Stimulated activated naive CD8-positive, alpha-beta T cell treated with anti-CD3 and anti-CD28 coated beads, Interleukin-15, amount 100 ng/mL, for 72 hours (primary cell): ENCODE data around the gene DTNA.
"Not testable (repeated sequence)": the region's sequence is repeated elsewhere in the genome, so short reads cannot be mapped to it uniquely, and the experiment has no call there.

ENCODE experiments used
- ATAC-seq: fragments of 150-1000 bp; cut with Tn5 transposase; 2 replicates; pipeline ENCODE4 v1.10.0; 2021; ENCODE audit warnings: mild to moderate bottlenecking, moderate library complexity
- DNase-seq, 2 donors: peaks; one replicate each; pipeline ENCODE4 v3.0.0; 2021 to 2022
- H3K27ac Mint-ChIP-seq, 2 donors: one replicate each; pipeline ENCODE4 v1.8.0; 2022; ENCODE audit warnings: mild to moderate bottlenecking in 2 of 2, mixed read lengths in 2 of 2, moderate library complexity in 2 of 2
- H3K27me3 Mint-ChIP-seq: one replicate; pipeline ENCODE4 v1.8.0; 2022; ENCODE audit warnings: mixed read lengths
- H3K4me1 Mint-ChIP-seq: one replicate; pipeline ENCODE4 v1.8.0; 2022; ENCODE audit warnings: mild to moderate bottlenecking, mixed read lengths
- H3K4me3 Mint-ChIP-seq, 2 donors: one replicate each; pipeline ENCODE4 v1.8.0; 2022; ENCODE audit warnings: mild to moderate bottlenecking in 2 of 2, mixed read lengths in 2 of 2, moderate library complexity in 1 of 2
- H3K9me3 Mint-ChIP-seq, 2 donors: one replicate each; pipeline ENCODE4 v1.8.0; 2022; ENCODE audit warnings: mixed read lengths in 2 of 2

Gene DTNA

DNA sequence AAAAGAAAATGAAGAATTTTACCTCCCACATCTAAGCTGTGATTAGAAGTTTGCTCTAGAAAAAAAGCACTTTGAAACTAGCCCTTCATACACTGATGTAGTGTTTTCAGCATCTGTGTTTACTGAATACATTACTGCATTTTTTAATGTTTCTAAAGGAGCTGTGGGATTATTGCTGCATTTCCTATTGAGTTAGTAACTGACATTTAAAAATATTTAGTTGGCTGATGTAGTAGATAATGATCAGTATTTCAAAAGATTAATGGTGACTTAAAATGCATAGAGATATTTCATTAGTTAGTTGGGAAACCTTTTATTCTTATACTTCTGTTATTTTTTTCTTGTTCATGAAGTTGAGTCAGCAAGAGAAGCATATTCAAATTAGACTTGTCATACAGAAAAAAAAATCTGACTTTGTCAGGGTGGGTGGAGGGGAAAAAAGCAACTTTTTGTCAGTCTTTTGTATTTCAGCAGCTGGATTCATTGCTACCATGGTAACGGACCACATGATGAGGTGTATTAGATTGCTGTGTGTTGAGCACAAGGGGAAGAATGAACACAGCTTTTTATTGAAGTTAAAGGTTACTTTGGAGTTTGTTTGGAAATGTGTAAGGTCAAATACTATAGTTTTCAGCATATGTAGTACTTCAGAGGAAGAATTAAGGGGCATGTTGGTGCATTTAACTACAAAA is at the start of gene DTNA:
TSS of gene DTNA (plus strand) at position 549 of the 692 bp plus-strand sequence. CDS start 45,679 bp downstream, outside the sequence.
- no peak for DNase-seq

GRCh38 chr18:34660572-34660971 is 49.5 kb upstream of the DTNA start:
- H3K4me3 Mint-ChIP-seq, result no peak overlapping the region
- DNase-seq (no peak), ATAC-seq (no peak)
- no peaks in the 10 kb centered on the region for H3K9me3 Mint-ChIP-seq
- H3K27ac Mint-ChIP-seq, result no peak overlapping the region
- H3K4me1 Mint-ChIP-seq, result no peaks in the 10 kb centered on the region
- H3K27me3 Mint-ChIP-seq, result peaks cover 21% of the 10 kb centered on the region

More for the DNA sequence above, at the start of gene DTNA:
- H3K27me3 Mint-ChIP-seq, result no peaks in the 10 kb centered on the region
- H3K4me1 Mint-ChIP-seq, result no peaks in the 10 kb centered on the region
- H3K27ac Mint-ChIP-seq, result no peak within 1 kb of the TSS
- no peak within 1 kb of the TSS for H3K4me3 Mint-ChIP-seq
- ATAC-seq, result no peak
- no peaks in the 10 kb centered on the region for H3K9me3 Mint-ChIP-seq

- Mint-ChIP-seq H3K27ac (no peak overlapping the region), H3K9me3 (no peaks in the 10 kb centered on the region), H3K4me3 (no peak overlapping the region), H3K27me3 (peaks cover 21% of the 10 kb centered on the region), H3K4me1 (no peaks in the 10 kb centered on the region)
- ATAC-seq (peak; percentile 48), DNase-seq (peak; percentile 2 to 9)
Observed at GRCh38 chr18:34661464-34662087, 48.5 kb upstream of the DTNA start.

DNA sequence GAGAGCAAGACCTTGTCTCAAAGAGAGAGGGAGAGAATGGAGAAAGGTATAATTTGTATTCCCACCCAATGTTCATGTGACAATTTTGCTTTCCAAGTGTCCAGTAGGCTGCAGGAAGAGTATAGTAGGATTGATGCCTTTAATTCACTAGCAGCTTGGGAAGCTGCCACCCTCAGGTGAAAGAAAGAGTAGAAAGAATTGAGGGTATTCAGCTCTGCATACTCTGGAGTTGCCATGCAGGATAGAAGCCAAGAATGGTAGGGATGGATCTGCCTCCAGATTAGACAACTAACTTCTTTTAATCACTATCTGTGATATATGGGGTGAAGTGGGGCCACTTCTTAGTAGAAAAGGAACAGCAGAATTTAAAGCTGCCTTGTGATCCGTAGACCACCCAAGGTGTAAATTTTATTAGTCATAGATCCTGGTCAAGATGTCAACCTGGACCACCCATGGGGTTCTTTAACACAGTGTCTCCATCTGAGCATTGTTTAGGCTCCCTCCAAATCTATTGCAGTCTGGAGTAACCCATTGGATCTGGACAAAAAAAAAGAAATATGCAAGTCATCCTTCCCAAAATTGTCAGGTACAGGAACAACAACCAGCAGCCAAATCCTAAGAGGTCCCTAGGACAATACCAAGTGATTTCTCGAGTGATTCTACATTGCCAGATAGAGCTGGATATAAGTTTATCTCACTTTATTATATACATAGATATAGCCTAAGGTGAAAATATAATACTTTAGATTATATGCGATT is 33.1 kb upstream of the DTNA start:
- no peak overlapping the region for H3K27ac Mint-ChIP-seq
- no peak overlapping the region for H3K4me3 Mint-ChIP-seq
- H3K9me3 Mint-ChIP-seq, result no peaks in the 10 kb centered on the region
- DNase-seq (no peak), ATAC-seq (no peak)
- H3K27me3 Mint-ChIP-seq, result no peaks in the 10 kb centered on the region
- H3K4me1 Mint-ChIP-seq, result no peaks in the 10 kb centered on the region

GRCh38 chr18:34689750-34690149 is 20.3 kb upstream of the DTNA start:
- H3K27ac Mint-ChIP-seq, DNase-seq, H3K4me1 Mint-ChIP-seq, H3K4me3 Mint-ChIP-seq, ATAC-seq: not testable (repeated sequence)
- Mint-ChIP-seq H3K9me3 (peaks cover 4 to 10% of the 10 kb centered on the region in 2 donors), H3K27me3 (peaks cover 27% of the 10 kb centered on the region)

DNA sequence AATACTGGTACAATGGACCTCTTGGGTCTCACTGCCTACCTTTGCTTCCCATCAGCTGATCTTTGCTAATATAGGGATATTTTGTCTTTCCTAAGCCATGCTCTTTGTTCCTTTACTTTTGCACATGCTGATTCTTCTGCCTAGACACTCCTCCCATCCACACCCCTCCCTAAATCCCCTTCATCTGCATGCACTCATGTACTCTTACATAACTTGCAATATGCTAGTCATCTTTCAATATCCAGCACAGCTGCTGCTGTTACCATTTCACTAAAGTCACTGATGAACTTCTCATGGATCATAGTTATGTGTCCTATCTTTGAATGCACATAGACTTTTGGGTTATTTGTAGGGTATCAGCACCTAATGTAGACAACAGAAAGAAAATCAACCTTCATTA is 18.5 kb upstream of the DTNA start:
- DNase-seq (no peak), ATAC-seq (no peak)
- no peaks in the 10 kb centered on the region for H3K4me1 Mint-ChIP-seq
- no peak overlapping the region for H3K4me3 Mint-ChIP-seq
- H3K9me3 Mint-ChIP-seq, result peaks cover 4 to 10% of the 10 kb centered on the region in 2 donors
- H3K27ac Mint-ChIP-seq, result no peak overlapping the region
- H3K27me3 Mint-ChIP-seq, result peaks cover 27% of the 10 kb centered on the region

- no peaks in the 10 kb centered on the region for H3K4me1 Mint-ChIP-seq
- no peak overlapping the region for H3K4me3 Mint-ChIP-seq
- no peak for DNase-seq
- H3K27ac Mint-ChIP-seq, result no peak overlapping the region
- peaks cover 0 to 4% of the 10 kb centered on the region in 2 donors for H3K9me3 Mint-ChIP-seq
- H3K27me3 Mint-ChIP-seq, result peaks cover 15% of the 10 kb centered on the region
- no peak for ATAC-seq
Observed at GRCh38 chr18:34694591-34695165, 15.4 kb upstream of the DTNA start.

GRCh38 chr18:34695310-34695709 is 14.8 kb upstream of the DTNA start:
- peaks cover 15% of the 10 kb centered on the region for H3K27me3 Mint-ChIP-seq
- H3K9me3 Mint-ChIP-seq, result peaks cover 0 to 4% of the 10 kb centered on the region in 2 donors
- no peaks in the 10 kb centered on the region for H3K4me1 Mint-ChIP-seq
- no peak for ATAC-seq
- no peak for DNase-seq
- no peak overlapping the region for H3K4me3 Mint-ChIP-seq
- no peak overlapping the region for H3K27ac Mint-ChIP-seq

GRCh38 chr18:34696671-34697070 is 13.4 kb upstream of the DTNA start:
- DNase-seq, result no peak
- peaks cover 6% of the 10 kb centered on the region for H3K27me3 Mint-ChIP-seq
- no peak overlapping the region for H3K4me3 Mint-ChIP-seq
- no peak overlapping the region for H3K27ac Mint-ChIP-seq
- H3K9me3 Mint-ChIP-seq, result no peaks in the 10 kb centered on the region
- H3K4me1 Mint-ChIP-seq, result no peaks in the 10 kb centered on the region
- ATAC-seq, result no peak

DNA sequence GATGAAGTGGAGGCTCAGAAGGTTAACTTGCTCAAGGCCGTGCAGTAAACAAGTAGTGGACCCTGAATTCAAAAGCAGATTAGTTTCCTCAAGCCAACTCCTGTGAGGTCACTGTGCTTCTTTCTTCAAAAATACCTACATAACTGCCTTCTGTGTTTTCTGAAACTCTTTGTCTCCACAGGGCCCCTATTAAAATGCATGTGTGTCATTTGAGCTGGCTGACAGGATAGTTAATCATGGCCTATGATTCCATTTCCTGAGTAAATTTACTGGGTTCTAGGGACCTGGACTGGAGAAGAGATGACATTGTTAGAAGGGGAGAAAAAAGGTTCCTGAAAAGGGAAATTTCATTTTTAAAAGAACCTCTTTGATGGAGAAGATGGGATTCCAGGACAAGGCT is 12.9 kb upstream of the DTNA start:
- Mint-ChIP-seq H3K4me1 (no peaks in the 10 kb centered on the region), H3K4me3 (no peak overlapping the region), H3K9me3 (no peaks in the 10 kb centered on the region), H3K27ac (no peak overlapping the region), H3K27me3 (peaks cover under 1% of the 10 kb centered on the region)
- DNase-seq (no peak), ATAC-seq (no peak)

GRCh38 chr18:34697891-34698290 is 12.2 kb upstream of the DTNA start:
- H3K4me1 Mint-ChIP-seq, result no peaks in the 10 kb centered on the region
- ATAC-seq (no peak), DNase-seq (no peak)
- H3K4me3 Mint-ChIP-seq, result no peak overlapping the region
- no peaks in the 10 kb centered on the region for H3K27me3 Mint-ChIP-seq
- peak overlapping the region in 1 of 2 donors; percentile 36 for H3K27ac Mint-ChIP-seq
- H3K9me3 Mint-ChIP-seq, result no peaks in the 10 kb centered on the region

DNA sequence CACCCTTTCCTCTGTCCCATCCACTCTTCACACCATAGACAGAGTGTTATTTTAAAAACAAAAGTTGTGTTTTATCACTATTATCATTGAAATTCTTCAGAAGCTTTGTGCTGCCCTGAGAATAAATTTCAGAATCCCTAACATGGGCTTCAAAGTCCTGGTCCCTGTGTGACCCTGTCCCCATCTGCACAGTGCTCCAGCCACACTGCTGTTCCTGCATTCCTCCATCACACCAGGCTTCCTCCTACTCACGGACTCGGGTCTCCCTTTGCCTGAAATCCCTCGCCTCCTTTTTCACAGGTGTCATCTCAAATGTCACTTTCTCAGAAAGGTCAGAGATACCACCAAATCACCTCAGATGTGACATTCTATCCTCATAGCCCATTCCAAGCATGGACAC is 8.2 kb upstream of the DTNA start:
- Mint-ChIP-seq H3K27ac (no peak overlapping the region), H3K4me1 (no peaks in the 10 kb centered on the region), H3K4me3 (no peak overlapping the region), H3K27me3 (peaks cover 10% of the 10 kb centered on the region), H3K9me3 (no peaks in the 10 kb centered on the region)
- ATAC-seq, result no peak
- DNase-seq, result no peak

GRCh38 chr18:34702814-34703213 is 7.3 kb upstream of the DTNA start:
- DNase-seq (no peak), ATAC-seq (no peak)
- Mint-ChIP-seq H3K27ac (no peak overlapping the region), H3K27me3 (peaks cover 10% of the 10 kb centered on the region), H3K4me3 (no peak overlapping the region), H3K9me3 (no peaks in the 10 kb centered on the region), H3K4me1 (no peaks in the 10 kb centered on the region)

GRCh38 chr18:34704074-34704473 is 6.0 kb upstream of the DTNA start:
- H3K4me1 Mint-ChIP-seq, result no peaks in the 10 kb centered on the region
- H3K27me3 Mint-ChIP-seq, result peaks cover 10% of the 10 kb centered on the region
- no peaks in the 10 kb centered on the region for H3K9me3 Mint-ChIP-seq
- ATAC-seq, result no peak
- no peak overlapping the region for H3K4me3 Mint-ChIP-seq
- no peak overlapping the region for H3K27ac Mint-ChIP-seq
- no peak for DNase-seq

DNA sequence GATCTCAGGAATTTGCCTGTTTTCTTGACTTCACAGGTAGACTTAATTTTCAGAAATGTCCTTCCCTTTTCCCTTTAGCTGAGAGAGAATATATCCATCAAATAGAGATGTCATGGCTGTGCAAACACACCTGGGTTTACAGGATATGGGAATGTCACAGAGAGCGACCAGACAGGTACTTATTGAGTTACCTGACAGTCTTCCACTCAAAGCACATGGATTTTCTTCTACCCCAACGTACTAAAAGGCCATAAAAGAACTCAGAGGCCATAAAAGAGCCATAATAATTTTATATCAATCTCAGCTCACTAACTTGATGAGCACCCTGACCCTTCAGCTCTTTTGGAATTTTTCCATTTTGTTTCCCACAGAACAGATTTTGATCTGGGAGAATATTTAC is 5.3 kb upstream of the DTNA start:
- H3K4me3 Mint-ChIP-seq, result no peak overlapping the region
- no peak overlapping the region for H3K27ac Mint-ChIP-seq
- H3K27me3 Mint-ChIP-seq, result peaks cover 10% of the 10 kb centered on the region
- no peaks in the 10 kb centered on the region for H3K9me3 Mint-ChIP-seq
- ATAC-seq (no peak), DNase-seq (no peak)
- no peaks in the 10 kb centered on the region for H3K4me1 Mint-ChIP-seq

DNA sequence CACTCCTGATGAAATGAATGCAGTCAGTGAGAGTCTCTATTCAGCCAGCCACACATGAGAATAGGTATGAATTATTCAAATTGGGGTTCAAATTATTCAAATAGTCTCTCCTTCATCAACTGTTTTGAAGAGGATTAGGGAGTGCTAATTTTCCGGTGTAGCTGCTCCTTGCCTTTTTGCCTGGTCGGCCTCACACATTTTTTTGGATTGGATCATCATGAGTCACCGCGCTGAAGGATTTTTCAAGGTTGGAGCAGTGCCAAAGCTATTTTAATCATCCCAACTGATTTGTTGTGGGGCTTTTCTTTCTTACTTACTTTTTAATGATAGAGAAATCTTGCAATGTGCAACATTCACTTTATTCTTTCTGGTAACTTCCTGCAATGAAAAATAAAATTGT is 2.4 kb upstream of the DTNA start:
- no peaks in the 10 kb centered on the region for H3K9me3 Mint-ChIP-seq
- no peak overlapping the region for H3K27ac Mint-ChIP-seq
- H3K4me3 Mint-ChIP-seq, result no peak overlapping the region
- no peak for DNase-seq
- no peak for ATAC-seq
- no peaks in the 10 kb centered on the region for H3K4me1 Mint-ChIP-seq
- H3K27me3 Mint-ChIP-seq, result peaks cover 10% of the 10 kb centered on the region
